ENCODE results near the gene NPC1.
A peak's percentile ranks its signal among the peaks of the same experiment; 100 is the strongest.
"Not testable (repeated sequence)": the region's sequence is repeated elsewhere in the genome, so short reads cannot be mapped to it uniquely, and the experiment has no call there.

Gene NPC1

GRCh38 chr18:23494992-23495391 is 91.3 kb downstream of the NPC1 start:
- no peak for DNase-seq (ENCODE audit: extremely low read depth in 1 of 2, low read depth in 1 of 2)

- no peak for DNase-seq (ENCODE audit: extremely low read depth in 1 of 2, low read depth in 1 of 2)
These were observed 92.7 kb downstream of the NPC1 start for GRCh38 chr18:23493654-23494053.

GRCh38 chr18:23489586-23489985 is 96.7 kb downstream of the NPC1 start:
- not testable (repeated sequence) for DNase-seq (ENCODE audit: extremely low read depth in 1 of 2, low read depth in 1 of 2)

- DNase-seq (ENCODE audit: extremely low read depth in 1 of 2, low read depth in 1 of 2) = peak in 1 of 2 donors; percentile 22
These were observed 98.4 kb downstream of the NPC1 start for GRCh38 chr18:23487738-23488570.

- DNase-seq (ENCODE audit: extremely low read depth in 1 of 2, low read depth in 1 of 2) = no peak
These were observed 100.9 kb downstream of the NPC1 start for GRCh38 chr18:23485386-23485785.

- DNase-seq (ENCODE audit: extremely low read depth in 1 of 2, low read depth in 1 of 2) = no peak
These were observed 101.6 kb downstream of the NPC1 start for GRCh38 chr18:23484561-23485182.

All from stimulated activated CD8-positive, alpha-beta memory T cell treated with anti-CD3 and anti-CD28 coated beads, Interleukin-7, amount 100 ng/mL, for 48 hours (primary cell).